CD8-positive, alpha-beta memory T cell (primary cell): ENCODE measurements around the gene PTPRM. TPM values are rescaled to one million over a fixed set of nuclear protein-coding genes. Genes with fewer than 3 reads are reported as not detected.

Source experiments
- CTCF ChIA-PET: fragments of 350-600 bp; sonication (Branson Sonifier 250); formaldehyde crosslinking; loops from one replicate; lab custom pipeline; 2021; ENCODE audit warnings: antibody characterized with exemption; lab: Charles Lee
- POLR2A ChIA-PET: fragments of 350-600 bp; sonication (Branson Sonifier 250); formaldehyde crosslinking; loops from one replicate; lab custom pipeline; 2021; ENCODE audit warnings: antibody characterized with exemption; lab: Charles Lee
- DNase-seq, 5 donors: peaks; one replicate each; pipeline versions ENCODE4 v3.0.0 to v3.0.0-alpha.2; 2020 to 2022; ENCODE audit warnings: mixed read lengths in 1 of 5
- H3K27ac ChIP-seq: one replicate; pipeline ENCODE4 v1.7.0; 2013; ENCODE audit warnings: low read depth, mild to moderate bottlenecking, low read length, moderate library complexity
- H3K27me3 ChIP-seq: 2 replicates; pipeline ENCODE4 v1.7.0; 2013; ENCODE audit warnings: low read length, mild to moderate bottlenecking; ENCODE audit not compliant: insufficient read depth, poor library complexity, severe bottlenecking
- H3K36me3 ChIP-seq: 2 replicates; pipeline ENCODE4 v1.7.0; 2013; ENCODE audit warnings: mild to moderate bottlenecking, low read length, moderate library complexity; ENCODE audit not compliant: insufficient read depth
- H3K4me1 ChIP-seq: 2 replicates; pipeline ENCODE4 v1.7.0; 2013; ENCODE audit warnings: mild to moderate bottlenecking, low read length, moderate library complexity; ENCODE audit not compliant: insufficient read depth
- H3K4me3 ChIP-seq: 2 replicates; pipeline ENCODE4 v1.7.0; 2013; ENCODE audit warnings: mild to moderate bottlenecking, low read length
- H3K9me3 ChIP-seq: 2 replicates; pipeline ENCODE4 v1.7.0; 2013; ENCODE audit warnings: mild to moderate bottlenecking, low read length
- H3K27ac Mint-ChIP-seq, 8 donors: one replicate each; pipeline ENCODE4 v1.8.0; 2020 to 2021; ENCODE audit warnings: mixed read lengths in 8 of 8, mild to moderate bottlenecking in 6 of 8, inconsistent platforms in 3 of 8, moderate library complexity in 3 of 8
- H3K27me3 Mint-ChIP-seq, 2 donors: one replicate each; pipeline ENCODE4 v1.8.0; 2020 to 2021; ENCODE audit warnings: mixed read lengths in 2 of 2, mild to moderate bottlenecking in 1 of 2, moderate library complexity in 1 of 2
- H3K36me3 Mint-ChIP-seq, 3 donors: one replicate each; pipeline ENCODE4 v1.8.0; 2020 to 2021; ENCODE audit warnings: mixed read lengths in 3 of 3, inconsistent platforms in 1 of 3, mild to moderate bottlenecking in 1 of 3
- H3K4me1 Mint-ChIP-seq, 3 donors: one replicate each; pipeline ENCODE4 v1.8.0; 2020 to 2021; ENCODE audit warnings: mixed read lengths in 3 of 3, inconsistent platforms in 1 of 3, mild to moderate bottlenecking in 1 of 3
- H3K4me3 Mint-ChIP-seq, 7 donors: one replicate each; pipeline ENCODE4 v1.8.0; 2020 to 2021; ENCODE audit warnings: mixed read lengths in 7 of 7, mild to moderate bottlenecking in 6 of 7, moderate library complexity in 4 of 7, inconsistent platforms in 2 of 7
- H3K9me3 Mint-ChIP-seq, 5 donors: one replicate each; pipeline ENCODE4 v1.8.0; 2020 to 2022; ENCODE audit warnings: mixed read lengths in 5 of 5, mild to moderate bottlenecking in 3 of 5, moderate library complexity in 2 of 5, inconsistent platforms in 1 of 5
- polyA plus RNA-seq: library from polyadenylated mRNA; unstranded; fragments of 300-500 nt; fragmentation: Illumina TruSeq; gene quantifications from one replicate; pipeline ENCODE4 v1.2.3, GENCODE V29; 2021
- total RNA-seq, 2 experiments: library from RNA; stranded (reverse); gene quantifications; one replicate each; pipeline ENCODE4 v1.2.3, GENCODE V29; 2021

PTPRM gene
- total and polyA plus RNA-seq, 3 experiments from 2014 or later: 3.9 to 7.4 (median 5.3) TPM

DNA sequence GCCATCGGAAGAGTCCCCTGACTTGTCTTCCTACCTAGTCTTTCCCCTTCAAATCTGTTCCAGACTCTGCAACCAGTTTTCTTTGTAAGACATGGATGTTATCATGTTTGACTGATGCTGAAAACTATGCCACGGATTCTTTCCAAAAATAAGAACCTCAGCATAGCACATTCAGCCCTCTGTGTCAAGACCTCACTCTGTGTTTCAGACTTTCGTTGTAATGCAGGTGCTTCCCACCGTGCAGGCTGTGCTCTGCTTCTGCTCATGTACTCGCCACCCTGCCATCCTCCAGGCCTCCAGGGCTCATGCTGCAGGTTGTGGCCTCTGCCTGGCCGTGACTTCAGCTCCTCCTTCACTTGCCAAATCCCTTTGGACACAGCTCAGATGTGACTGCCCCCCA, 695.1 kb downstream of the PTPRM start:
- H3K27me3 ChIP-seq: no peaks in the 10 kb centered on the region
- CTCF ChIA-PET: no interaction called here
- H3K9me3 ChIP-seq: no peaks in the 10 kb centered on the region
- H3K4me1 ChIP-seq: no peaks in the 10 kb centered on the region
- Mint-ChIP-seq H3K4me1 (no peaks in the 10 kb centered on the region), H3K27me3 (peaks cover 0 to 3% of the 10 kb centered on the region in 2 donors), H3K4me3 (no peak overlapping the region), H3K27ac (no peak overlapping the region), H3K36me3 (peaks cover 1 to 12% (median 7%) of the 10 kb centered on the region in 3 donors), H3K9me3 (peaks cover 0 to 3% (median 0%) of the 10 kb centered on the region in 5 donors)
- H3K36me3 ChIP-seq: no peaks in the 10 kb centered on the region
- no peak overlapping the region for H3K27ac ChIP-seq
- POLR2A ChIA-PET: no interaction called here
- no peak overlapping the region for H3K4me3 ChIP-seq
- DNase-seq: no peak

DNA sequence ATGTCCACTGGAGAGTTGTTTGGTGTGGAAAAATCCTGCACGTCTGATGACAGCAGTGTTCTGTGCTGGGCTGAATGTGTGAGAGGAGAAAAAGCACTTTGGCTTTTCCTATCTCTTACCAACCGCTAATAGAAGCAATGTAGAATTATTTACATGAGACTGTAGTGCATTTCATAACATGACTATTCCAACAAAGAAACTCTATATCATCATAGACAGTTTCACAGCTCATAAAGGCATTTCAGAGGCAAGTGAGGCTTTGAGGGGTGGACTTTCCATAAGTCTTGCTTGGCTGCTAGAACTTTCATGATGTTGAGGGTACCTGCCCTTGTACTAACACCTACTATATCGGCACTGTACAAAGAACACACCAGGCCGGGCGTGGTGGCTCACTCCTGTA, 697.0 kb downstream of the PTPRM start:
- H3K27me3 ChIP-seq: no peaks in the 10 kb centered on the region
- POLR2A ChIA-PET: no interaction called here
- Mint-ChIP-seq H3K36me3 (peaks cover 0 to 12% (median 7%) of the 10 kb centered on the region in 3 donors), H3K27ac (peak overlapping the region in 1 of 8 donors; percentile 24), H3K4me3 (no peak overlapping the region), H3K27me3 (peaks cover 0 to 3% of the 10 kb centered on the region in 2 donors), H3K9me3 (peaks cover 0 to 3% (median 0%) of the 10 kb centered on the region in 5 donors), H3K4me1 (no peaks in the 10 kb centered on the region)
- no peaks in the 10 kb centered on the region for H3K4me1 ChIP-seq
- H3K4me3 ChIP-seq: no peak overlapping the region
- H3K27ac ChIP-seq: no peak overlapping the region
- no peak for DNase-seq
- H3K9me3 ChIP-seq: no peaks in the 10 kb centered on the region
- no peaks in the 10 kb centered on the region for H3K36me3 ChIP-seq
- CTCF ChIA-PET: no interaction called here

DNA sequence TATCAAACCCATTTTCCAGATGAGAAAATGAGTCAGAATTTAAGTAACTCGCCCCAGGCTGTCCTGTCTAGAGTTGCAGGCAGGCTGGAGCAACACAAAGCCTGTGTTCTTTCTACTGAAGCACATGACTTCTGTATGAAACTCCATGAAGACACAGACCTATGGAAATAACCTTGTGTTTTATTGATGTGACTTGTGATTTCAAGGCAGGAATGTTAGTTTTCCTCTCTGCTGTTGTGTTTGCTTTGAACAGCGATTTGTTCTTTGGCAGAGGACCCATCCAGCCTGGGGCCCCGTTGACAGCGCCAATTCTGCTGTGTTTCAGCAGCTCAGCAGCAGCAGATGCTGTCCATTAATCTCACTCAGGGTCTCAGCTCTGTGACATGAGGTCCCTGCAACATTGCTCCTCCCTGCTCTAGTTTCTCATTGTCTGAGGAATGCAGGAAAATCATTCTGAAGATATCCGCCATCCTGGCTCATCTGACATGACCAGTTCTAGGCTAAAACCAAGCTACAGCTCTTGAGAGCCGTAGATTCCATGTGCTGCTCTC, 697.8 kb downstream of the PTPRM start:
- no peak overlapping the region for H3K4me3 ChIP-seq
- no peak for DNase-seq
- Mint-ChIP-seq H3K4me1 (no peaks in the 10 kb centered on the region), H3K27me3 (peaks cover 0 to 3% of the 10 kb centered on the region in 2 donors), H3K9me3 (peaks cover 0 to 3% (median 1%) of the 10 kb centered on the region in 5 donors), H3K36me3 (peaks cover 0 to 10% (median 7%) of the 10 kb centered on the region in 3 donors), H3K4me3 (no peak overlapping the region), H3K27ac (no peak overlapping the region)
- ChIA-PET CTCF (no interaction called here), POLR2A (no interaction called here)
- H3K27me3 ChIP-seq: no peaks in the 10 kb centered on the region
- H3K9me3 ChIP-seq: no peaks in the 10 kb centered on the region
- H3K4me1 ChIP-seq: no peaks in the 10 kb centered on the region
- no peaks in the 10 kb centered on the region for H3K36me3 ChIP-seq
- no peak overlapping the region for H3K27ac ChIP-seq

DNA sequence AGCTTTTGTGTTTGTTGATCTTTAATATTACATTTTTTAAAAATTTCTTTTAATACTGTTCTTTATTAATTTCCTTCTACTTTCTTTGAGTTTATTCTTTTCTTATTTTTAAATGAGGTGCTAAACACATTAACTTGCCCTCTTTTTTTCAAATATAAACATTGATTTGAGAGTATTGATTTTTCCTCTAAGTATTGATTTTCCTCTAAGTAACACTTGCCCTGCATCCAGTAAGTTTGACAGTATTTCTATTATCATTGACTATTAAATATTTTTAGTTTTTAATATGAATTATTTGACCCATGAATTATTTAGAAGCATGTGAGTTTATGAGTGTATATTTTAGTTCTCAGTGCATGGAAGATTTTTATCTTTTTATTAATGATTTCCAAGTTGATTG, 705.1 kb downstream of the PTPRM start:
- H3K4me3 ChIP-seq: no peak overlapping the region
- H3K36me3 Mint-ChIP-seq: no peaks in the 10 kb centered on the region
- H3K9me3 Mint-ChIP-seq: peaks cover 0 to 5% (median 0%) of the 10 kb centered on the region in 5 donors
- H3K27me3 Mint-ChIP-seq: no peaks in the 10 kb centered on the region
- no peak overlapping the region for H3K4me3 Mint-ChIP-seq
- H3K27me3 ChIP-seq: no peaks in the 10 kb centered on the region
- H3K27ac Mint-ChIP-seq: no peak overlapping the region
- no peak for DNase-seq
- CTCF ChIA-PET: no interaction called here
- no peaks in the 10 kb centered on the region for H3K4me1 ChIP-seq
- H3K36me3 ChIP-seq: no peaks in the 10 kb centered on the region
- no peaks in the 10 kb centered on the region for H3K4me1 Mint-ChIP-seq
- no peak overlapping the region for H3K27ac ChIP-seq
- H3K9me3 ChIP-seq: no peaks in the 10 kb centered on the region
- POLR2A ChIA-PET: no interaction called here

DNA sequence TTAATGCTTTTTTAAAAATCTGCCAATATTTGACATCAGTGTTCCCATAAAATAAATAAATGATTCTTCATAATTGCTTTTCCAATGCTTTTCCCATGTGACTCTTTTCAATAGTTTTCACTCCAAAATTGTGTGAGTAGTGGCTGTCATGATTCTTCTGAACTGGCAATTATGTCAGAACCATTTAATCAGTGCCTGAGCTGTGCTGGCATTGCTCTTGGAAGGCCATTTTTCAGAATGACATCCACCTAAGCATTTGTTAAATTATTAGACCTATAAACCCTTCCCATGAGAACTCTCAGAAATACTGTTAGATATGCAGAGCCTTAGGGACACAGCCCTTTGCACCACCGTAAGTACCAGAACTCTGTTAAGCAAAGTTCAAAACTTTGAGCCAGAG, 707.3 kb downstream of the PTPRM start:
- H3K9me3 ChIP-seq: no peaks in the 10 kb centered on the region
- no peaks in the 10 kb centered on the region for H3K4me1 ChIP-seq
- H3K4me3 ChIP-seq: no peak overlapping the region
- no peak overlapping the region for H3K27ac ChIP-seq
- Mint-ChIP-seq H3K4me3 (no peak overlapping the region), H3K36me3 (no peaks in the 10 kb centered on the region), H3K4me1 (no peaks in the 10 kb centered on the region), H3K9me3 (peaks cover 0 to 5% (median 0%) of the 10 kb centered on the region in 5 donors), H3K27ac (no peak overlapping the region), H3K27me3 (no peaks in the 10 kb centered on the region)
- H3K27me3 ChIP-seq: no peaks in the 10 kb centered on the region
- ChIA-PET POLR2A (no interaction called here), CTCF (no interaction called here)
- H3K36me3 ChIP-seq: no peaks in the 10 kb centered on the region
- no peak for DNase-seq

DNA sequence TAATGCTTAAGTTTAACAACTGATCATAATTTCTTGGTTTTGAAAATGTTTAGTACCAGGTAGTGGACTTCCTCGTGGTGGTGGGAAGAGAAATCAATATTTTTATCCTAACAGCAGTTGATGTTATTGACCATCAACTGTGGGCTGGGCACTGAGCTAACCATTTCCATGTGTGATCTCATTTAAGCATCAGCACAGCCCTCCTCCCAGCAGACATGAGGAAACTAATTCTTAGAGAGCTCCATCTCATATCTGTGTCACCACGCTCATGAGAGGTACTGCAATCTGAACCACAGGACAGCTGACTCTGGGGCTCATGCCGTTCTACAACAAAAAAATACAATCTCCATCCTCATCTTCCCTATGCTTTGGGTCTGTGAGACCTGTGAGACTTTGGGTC, 709.3 kb downstream of the PTPRM start:
- Mint-ChIP-seq H3K4me1 (no peaks in the 10 kb centered on the region), H3K27ac (no peak overlapping the region), H3K4me3 (no peak overlapping the region), H3K9me3 (peaks cover 0 to 4% (median 0%) of the 10 kb centered on the region in 5 donors), H3K27me3 (no peaks in the 10 kb centered on the region), H3K36me3 (no peaks in the 10 kb centered on the region)
- H3K4me1 ChIP-seq: no peaks in the 10 kb centered on the region
- H3K27me3 ChIP-seq: no peaks in the 10 kb centered on the region
- H3K36me3 ChIP-seq: no peaks in the 10 kb centered on the region
- CTCF ChIA-PET: no interaction called here
- DNase-seq: no peak
- no peak overlapping the region for H3K27ac ChIP-seq
- POLR2A ChIA-PET: no interaction called here
- no peak overlapping the region for H3K4me3 ChIP-seq
- H3K9me3 ChIP-seq: no peaks in the 10 kb centered on the region

DNA sequence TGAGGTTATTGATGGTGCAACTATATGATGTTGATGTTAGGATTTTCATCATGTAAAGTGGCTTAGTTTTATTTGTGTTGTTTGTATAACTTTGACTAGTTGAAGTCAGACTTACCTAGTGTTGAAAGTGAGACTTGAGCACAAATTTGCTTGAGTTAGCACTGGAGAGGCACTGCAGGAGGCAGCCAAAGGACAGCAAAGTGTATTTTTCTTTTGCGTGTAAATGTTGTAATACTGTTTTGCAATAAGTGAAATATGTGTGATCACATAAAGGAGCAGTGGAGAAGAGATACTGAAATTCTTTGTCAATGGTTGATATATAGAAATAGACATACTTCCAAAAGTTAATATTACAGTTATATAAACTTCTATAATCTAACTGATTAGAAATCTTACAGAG, 710.2 kb downstream of the PTPRM start:
- H3K4me1 ChIP-seq: no peaks in the 10 kb centered on the region
- Mint-ChIP-seq H3K9me3 (peaks cover 0 to 4% (median 0%) of the 10 kb centered on the region in 5 donors), H3K36me3 (no peaks in the 10 kb centered on the region), H3K27me3 (no peaks in the 10 kb centered on the region), H3K4me3 (no peak overlapping the region), H3K4me1 (no peaks in the 10 kb centered on the region), H3K27ac (no peak overlapping the region)
- CTCF ChIA-PET: no interaction called here
- H3K27ac ChIP-seq: no peak overlapping the region
- H3K4me3 ChIP-seq: no peak overlapping the region
- no peak for DNase-seq
- H3K9me3 ChIP-seq: no peaks in the 10 kb centered on the region
- POLR2A ChIA-PET: no interaction called here
- H3K27me3 ChIP-seq: no peaks in the 10 kb centered on the region
- no peaks in the 10 kb centered on the region for H3K36me3 ChIP-seq

DNA sequence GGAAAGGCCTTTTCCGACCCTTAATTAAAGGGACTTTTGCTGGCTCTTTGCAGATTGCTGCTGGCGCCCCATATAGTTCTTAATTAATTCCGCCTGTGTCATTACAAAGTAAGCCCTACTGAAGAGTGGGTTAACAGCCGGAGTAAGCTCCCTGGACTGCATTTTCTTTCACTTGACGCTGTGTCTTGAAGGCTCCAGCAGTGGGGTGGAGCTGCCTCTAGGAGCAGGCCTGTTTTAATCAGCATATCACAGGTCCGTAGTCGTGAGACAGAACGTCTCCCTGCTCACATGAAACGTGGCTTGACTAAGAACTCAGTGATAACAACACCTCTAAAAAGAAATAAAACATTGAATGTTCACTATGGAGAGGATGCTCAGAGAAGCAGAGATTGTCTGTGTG, 712.2 kb downstream of the PTPRM start:
- no peaks in the 10 kb centered on the region for H3K4me1 Mint-ChIP-seq
- no peaks in the 10 kb centered on the region for H3K27me3 ChIP-seq
- H3K36me3 ChIP-seq: no peaks in the 10 kb centered on the region
- H3K9me3 Mint-ChIP-seq: peaks cover 0 to 2% (median 0%) of the 10 kb centered on the region in 5 donors
- H3K4me3 ChIP-seq: no peak overlapping the region
- H3K27ac ChIP-seq: no peak overlapping the region
- ChIA-PET POLR2A (no interaction called here), CTCF (no interaction called here)
- no peak overlapping the region for H3K27ac Mint-ChIP-seq
- no peaks in the 10 kb centered on the region for H3K9me3 ChIP-seq
- H3K36me3 Mint-ChIP-seq: no peaks in the 10 kb centered on the region
- DNase-seq: no peak
- no peak overlapping the region for H3K4me3 Mint-ChIP-seq
- no peaks in the 10 kb centered on the region for H3K4me1 ChIP-seq
- no peaks in the 10 kb centered on the region for H3K27me3 Mint-ChIP-seq
